Measurements from ENCODE around the gene PRKG1. TPM values are rescaled to one million over a fixed set of nuclear protein-coding genes. Genes with fewer than 3 reads are reported as not detected.

The PRKG1 gene
- total and polyA plus RNA-seq, 2 experiments from 2014 or later = 18.2 to 21.1 TPM

DNA sequence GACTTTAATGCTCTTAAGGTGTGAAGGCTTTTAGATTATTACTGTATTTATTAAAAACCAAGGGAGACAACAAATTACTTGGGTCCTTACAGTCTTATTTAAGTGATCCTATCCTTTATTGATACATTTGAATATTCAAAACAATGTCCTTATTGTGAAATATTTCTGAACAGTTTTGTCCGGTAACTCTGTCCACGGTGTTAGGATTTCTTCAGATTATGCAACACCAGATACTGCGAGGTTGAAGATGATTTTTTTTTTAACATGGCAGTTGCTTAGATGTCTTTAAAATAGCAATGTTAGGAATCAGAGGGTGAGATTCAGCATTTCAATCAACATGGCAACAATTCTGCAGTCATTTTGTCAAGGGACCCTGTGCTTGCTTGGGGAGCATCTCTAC is 448.6 kb downstream of the PRKG1 start:
- H3K36me3 Mint-ChIP-seq (ENCODE audit: low read depth) = no peaks in the 10 kb centered on the region
- Histone ChIP-seq H3K79me2 (replicated peaks; ENCODE audit: insufficient read depth) (no peaks in the 10 kb centered on the region), H3F3A (replicated peaks; ENCODE audit: low read depth) (no peaks in the 10 kb centered on the region), H3K27ac (ENCODE audit: low read depth) (no peak overlapping the region), H3K4me1 (ENCODE audit: insufficient read depth) (no peaks in the 10 kb centered on the region), H3K4me3 (no peak overlapping the region), H3K27me3 (ENCODE audit: insufficient read depth) (no peaks in the 10 kb centered on the region), H4K20me1 (replicated peaks; ENCODE audit: insufficient read depth) (no peaks in the 10 kb centered on the region), H3K4me2 (no peak overlapping the region), H2AFZ (no peak overlapping the region), H3K9me2 (ENCODE audit: insufficient read depth) (no peaks in the 10 kb centered on the region), H3K36me3 (ENCODE audit: insufficient read depth) (no peaks in the 10 kb centered on the region)
- peaks cover 7% of the 10 kb centered on the region; the same call in 2 of the 3 replicates for H3K4me1 Mint-ChIP-seq
- H3K27ac Mint-ChIP-seq = no peak overlapping the region
- H3K4me3 Mint-ChIP-seq = no peak overlapping the region
- no peaks in the 10 kb centered on the region for H3K9me3 Mint-ChIP-seq
- H3K27me3 Mint-ChIP-seq (ENCODE audit: insufficient read depth, low read depth, poor library complexity) = no peaks in the 10 kb centered on the region
- ATAC-seq = no peak
- DNase-seq (ENCODE audit: low spot score) = no peak
- no peak for TF ChIP-seq EZH2 (IDR thresholded peaks at IDR 0.05; ENCODE audit: low read depth, unreplicated experiment)
- TF ChIP-seq ZNF114 (CRISPR knock-in tag; IDR thresholded peaks at IDR 0.05) = no peak
- no peak for TF ChIP-seq POLR2AphosphoS5 (IDR thresholded peaks at IDR 0.05; ENCODE audit: low read depth)
- no peak for TF ChIP-seq ZNF462 (CRISPR knock-in tag; IDR thresholded peaks at IDR 0.05)
- no peak for TF ChIP-seq NANOG (IDR thresholded peaks at IDR 0.05; ENCODE audit: borderline replicate concordance)
- no peak for TF ChIP-seq CTCF (conservative IDR thresholded peaks at IDR 0.05; ENCODE audit: low read depth in 2 of 2)
- no peak for TF ChIP-seq ETS1 (IDR thresholded peaks at IDR 0.05)
- no peak for TF ChIP-seq CREB1 (CRISPR knock-in tag; IDR thresholded peaks at IDR 0.05; ENCODE audit: low read depth)
- TF ChIP-seq STAT1 (IDR thresholded peaks at IDR 0.05; ENCODE audit: unreplicated experiment) = no peak
- TF ChIP-seq JUNB (IDR thresholded peaks at IDR 0.05; ENCODE audit: unreplicated experiment) = no peak
- no peak for TF ChIP-seq EZH2phosphoT487 (IDR thresholded peaks at IDR 0.05; ENCODE audit: unreplicated experiment)
- no peak for TF ChIP-seq ZNF331 (CRISPR knock-in tag; IDR thresholded peaks at IDR 0.05; ENCODE audit: low read depth)
- TF ChIP-seq, protein P1, sequence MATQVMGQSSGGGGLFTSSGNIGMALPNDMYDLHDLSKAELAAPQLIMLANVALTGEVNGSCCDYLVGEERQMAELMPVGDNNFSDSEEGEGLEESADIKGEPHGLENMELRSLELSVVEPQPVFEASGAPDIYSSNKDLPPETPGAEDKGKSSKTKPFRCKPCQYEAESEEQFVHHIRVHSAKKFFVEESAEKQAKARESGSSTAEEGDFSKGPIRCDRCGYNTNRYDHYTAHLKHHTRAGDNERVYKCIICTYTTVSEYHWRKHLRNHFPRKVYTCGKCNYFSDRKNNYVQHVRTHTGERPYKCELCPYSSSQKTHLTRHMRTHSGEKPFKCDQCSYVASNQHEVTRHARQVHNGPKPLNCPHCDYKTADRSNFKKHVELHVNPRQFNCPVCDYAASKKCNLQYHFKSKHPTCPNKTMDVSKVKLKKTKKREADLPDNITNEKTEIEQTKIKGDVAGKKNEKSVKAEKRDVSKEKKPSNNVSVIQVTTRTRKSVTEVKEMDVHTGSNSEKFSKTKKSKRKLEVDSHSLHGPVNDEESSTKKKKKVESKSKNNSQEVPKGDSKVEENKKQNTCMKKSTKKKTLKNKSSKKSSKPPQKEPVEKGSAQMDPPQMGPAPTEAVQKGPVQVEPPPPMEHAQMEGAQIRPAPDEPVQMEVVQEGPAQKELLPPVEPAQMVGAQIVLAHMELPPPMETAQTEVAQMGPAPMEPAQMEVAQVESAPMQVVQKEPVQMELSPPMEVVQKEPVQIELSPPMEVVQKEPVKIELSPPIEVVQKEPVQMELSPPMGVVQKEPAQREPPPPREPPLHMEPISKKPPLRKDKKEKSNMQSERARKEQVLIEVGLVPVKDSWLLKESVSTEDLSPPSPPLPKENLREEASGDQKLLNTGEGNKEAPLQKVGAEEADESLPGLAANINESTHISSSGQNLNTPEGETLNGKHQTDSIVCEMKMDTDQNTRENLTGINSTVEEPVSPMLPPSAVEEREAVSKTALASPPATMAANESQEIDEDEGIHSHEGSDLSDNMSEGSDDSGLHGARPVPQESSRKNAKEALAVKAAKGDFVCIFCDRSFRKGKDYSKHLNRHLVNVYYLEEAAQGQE (IDR thresholded peaks at IDR 0.05; ENCODE audit: unreplicated experiment) = no peak

Measured in GM23338 (cell line).